GM10248 (cell line): ENCODE measurements around the gene IFITM1.

Source experiments
- CTCF ChIA-PET: fragments of 300-600 bp; sonication (Branson Sonifier 250); formaldehyde crosslinking; extraction: SDS; loops from one replicate; lab custom pipeline; 2021; ENCODE audit warnings: antibody characterized with exemption; lab: Yijun Ruan, JAX
- POLR2A ChIA-PET: fragments of 350-650 bp; sonication (Branson Sonifier 250); formaldehyde crosslinking; extraction: SDS; loops from one replicate; lab custom pipeline; 2020; ENCODE audit warnings: antibody characterized with exemption; lab: Yijun Ruan, JAX
- DNase-seq: peaks from one replicate; pipeline ENCODE4 v3.0.0; 2012; ENCODE audit errors: extremely low spot score
- CTCF ChIP-seq: IDR thresholded peaks from 2 replicates; pipeline ENCODE4 v1.5.1; 2012; ENCODE audit warnings: mild to moderate bottlenecking, low read depth; ENCODE audit errors: extremely low read depth, missing control alignments, control extremely low read depth

The IFITM1 gene

GRCh38 chr11:294780-295179, 19.1 kb upstream of the IFITM1 start:
- no peak for TF ChIP-seq CTCF
- DNase-seq = no peak
- ChIA-PET CTCF (interaction anchor here (1.2 to 2.8 kb wide), 3 partner anchors 11 to 44 kb away, joined by 3 to 10 read pairs (median 7); no protein-coding TSS in a partner anchor), POLR2A (no interaction called here)

- POLR2A ChIA-PET = no interaction called here
- CTCF ChIA-PET = interaction anchor here (0.9 to 2.8 kb wide), 3 partner anchors 10 to 92 kb away, joined by 3 to 10 read pairs (median 7); no protein-coding TSS in a partner anchor
- DNase-seq = no peak
- no peak for TF ChIP-seq CTCF
Measured at GRCh38 chr11:295351-296170, 18.3 kb upstream of the IFITM1 start.

GRCh38 chr11:296171-297050, 17.4 kb upstream of the IFITM1 start:
- ChIA-PET CTCF (interaction anchor here (0.9 kb wide), 1 partner anchor 93 kb away, joined by 3 read pairs; no protein-coding TSS in a partner anchor), POLR2A (no interaction called here)
- TF ChIP-seq CTCF = no peak
- no peak for DNase-seq

GRCh38 chr11:297051-297585, 16.7 kb upstream of the IFITM1 start:
- POLR2A ChIA-PET = no interaction called here
- no peak for DNase-seq
- TF ChIP-seq CTCF = no peak
- CTCF ChIA-PET = no interaction called here

- no peak for TF ChIP-seq CTCF
- DNase-seq = no peak
- POLR2A ChIA-PET = no interaction called here
- CTCF ChIA-PET = interaction anchor here (0.6 to 2.0 kb wide), 2 partner anchors 47 to 69 kb away, joined by 3 to 13 read pairs; no protein-coding TSS in a partner anchor
Measured at GRCh38 chr11:297586-298405, 16.0 kb upstream of the IFITM1 start.
